ENCODE measurements around the gene STRIP1. TPM values are rescaled to one million over a fixed set of nuclear protein-coding genes. Genes with fewer than 3 reads are reported as not detected.

The STRIP1 gene
- total and polyA plus RNA-seq, 4 donors = 5.8 to 22.8 (median 13.2) TPM

GRCh38 chr1:110085671-110086070 lies 51.2 kb downstream of the STRIP1 start:
- TF ChIP-seq MAX (IDR thresholded peaks at IDR 0.05) = no peak
- no peak for TF ChIP-seq JUND (IDR thresholded peaks at IDR 0.05)
- no peak for TF ChIP-seq YY1 (IDR thresholded peaks at IDR 0.05)
- no peak for TF ChIP-seq RXRA (IDR thresholded peaks at IDR 0.05)
- TF ChIP-seq FOXA2 (IDR thresholded peaks at IDR 0.05) = no peak
- TF ChIP-seq CTCF (IDR thresholded peaks at IDR 0.05; ENCODE audit: low read depth, low read length, missing input control) = no peak
- TF ChIP-seq HNF4G (IDR thresholded peaks at IDR 0.05) = no peak
- TF ChIP-seq HNF4A (conservative IDR thresholded peaks at IDR 0.05) = no peak
- no peak for TF ChIP-seq ATF3 (IDR thresholded peaks at IDR 0.05)
- no peak for TF ChIP-seq SP1 (IDR thresholded peaks at IDR 0.05)
- no peak for TF ChIP-seq REST (IDR thresholded peaks at IDR 0.05)
- H3K27ac ChIP-seq (ENCODE audit: low read depth in 1 of 2, low read length in 2 of 2) = no peak overlapping the region
- no peaks in the 10 kb centered on the region for H3K36me3 ChIP-seq (ENCODE audit: control insufficient read depth in 4 of 4, insufficient read depth in 3 of 4, low read depth in 1 of 4, low read length in 3 of 4)
- no peak for DNase-seq (ENCODE audit: low spot score)
- no peaks in the 10 kb centered on the region for H3K9me3 ChIP-seq (ENCODE audit: control insufficient read depth in 4 of 4, low read length in 3 of 4)
- WGBS = 93% methylated on average over 5 of the region's 5 CpGs
- H3K27me3 ChIP-seq (ENCODE audit: control insufficient read depth in 4 of 4, insufficient read depth in 4 of 4, low read length in 3 of 4) = peaks cover 0 to 3% (median 0%) of the 10 kb centered on the region in 4 donors
- no peak overlapping the region for H3K9ac ChIP-seq (ENCODE audit: low read depth in 1 of 2, low read length in 2 of 2)
- peaks cover 3 to 20% (median 15%) of the 10 kb centered on the region in 4 donors for H3K4me1 ChIP-seq (ENCODE audit: control insufficient read depth in 4 of 4, insufficient read depth in 4 of 4, low read length in 3 of 4)
- H3K4me3 ChIP-seq (ENCODE audit: low read depth in 1 of 3, low read length in 3 of 3) = no peak overlapping the region

- H3K4me3 ChIP-seq (ENCODE audit: low read depth in 1 of 3, low read length in 3 of 3) = no peak overlapping the region
- DNase-seq (ENCODE audit: low spot score) = no peak
- 78% methylated on average over 4 of the region's 4 CpGs for WGBS
- no peak overlapping the region for H3K9ac ChIP-seq (ENCODE audit: low read depth in 1 of 2, low read length in 2 of 2)
- no peak for TF ChIP-seq ZBTB33 (IDR thresholded peaks at IDR 0.05)
- no peak for TF ChIP-seq TAF1 (conservative IDR thresholded peaks at IDR 0.05)
- no peak for TF ChIP-seq FOXA1 (IDR thresholded peaks at IDR 0.05)
- TF ChIP-seq ATF3 (IDR thresholded peaks at IDR 0.05) = no peak
- TF ChIP-seq CTCF (IDR thresholded peaks at IDR 0.05; ENCODE audit: low read depth, low read length, missing input control) = no peak
- no peak for TF ChIP-seq RAD21 (IDR thresholded peaks at IDR 0.05)
- TF ChIP-seq GABPA (IDR thresholded peaks at IDR 0.05 in 1 of 2, conservative IDR thresholded peaks at IDR 0.05 in 1 of 2) = no peak
- TF ChIP-seq HNF4G (IDR thresholded peaks at IDR 0.05) = no peak
- TF ChIP-seq SP1 (IDR thresholded peaks at IDR 0.05) = no peak
- no peak for TF ChIP-seq HNF4A (conservative IDR thresholded peaks at IDR 0.05)
- no peak for TF ChIP-seq NR2F2 (IDR thresholded peaks at IDR 0.05)
- no peak for TF ChIP-seq MAX (IDR thresholded peaks at IDR 0.05)
- TF ChIP-seq JUND (IDR thresholded peaks at IDR 0.05) = no peak
- H3K27me3 ChIP-seq (ENCODE audit: control insufficient read depth in 4 of 4, insufficient read depth in 4 of 4, low read length in 3 of 4) = peaks cover 0 to 3% (median 0%) of the 10 kb centered on the region in 4 donors
- peaks cover 3 to 20% (median 15%) of the 10 kb centered on the region in 4 donors for H3K4me1 ChIP-seq (ENCODE audit: control insufficient read depth in 4 of 4, insufficient read depth in 4 of 4, low read length in 3 of 4)
- no peak overlapping the region for H3K27ac ChIP-seq (ENCODE audit: low read depth in 1 of 2, low read length in 2 of 2)
- no peaks in the 10 kb centered on the region for H3K9me3 ChIP-seq (ENCODE audit: control insufficient read depth in 4 of 4, low read length in 3 of 4)
- no peaks in the 10 kb centered on the region for H3K36me3 ChIP-seq (ENCODE audit: control insufficient read depth in 4 of 4, insufficient read depth in 3 of 4, low read depth in 1 of 4, low read length in 3 of 4)
Measured at GRCh38 chr1:110086961-110087360, 52.5 kb downstream of the STRIP1 start.
